HG03521 (cell line): ENCODE results near the gene ITSN2.

Experiments used
- ATAC-seq: cut with Tn5 transposase; IDR thresholded peaks from one replicate; pipeline ENCODE4 v1.9.1; 2021; ENCODE audit warnings: mild to moderate bottlenecking, moderate library complexity; ENCODE audit not compliant: unreplicated experiment

The ITSN2 gene

GRCh38 chr2:24273598-24273997 lies 86.7 kb downstream of the ITSN2 start:
- no peak for ATAC-seq

- no peak for ATAC-seq
These were observed 87.4 kb downstream of the ITSN2 start for GRCh38 chr2:24272907-24273306.

DNA sequence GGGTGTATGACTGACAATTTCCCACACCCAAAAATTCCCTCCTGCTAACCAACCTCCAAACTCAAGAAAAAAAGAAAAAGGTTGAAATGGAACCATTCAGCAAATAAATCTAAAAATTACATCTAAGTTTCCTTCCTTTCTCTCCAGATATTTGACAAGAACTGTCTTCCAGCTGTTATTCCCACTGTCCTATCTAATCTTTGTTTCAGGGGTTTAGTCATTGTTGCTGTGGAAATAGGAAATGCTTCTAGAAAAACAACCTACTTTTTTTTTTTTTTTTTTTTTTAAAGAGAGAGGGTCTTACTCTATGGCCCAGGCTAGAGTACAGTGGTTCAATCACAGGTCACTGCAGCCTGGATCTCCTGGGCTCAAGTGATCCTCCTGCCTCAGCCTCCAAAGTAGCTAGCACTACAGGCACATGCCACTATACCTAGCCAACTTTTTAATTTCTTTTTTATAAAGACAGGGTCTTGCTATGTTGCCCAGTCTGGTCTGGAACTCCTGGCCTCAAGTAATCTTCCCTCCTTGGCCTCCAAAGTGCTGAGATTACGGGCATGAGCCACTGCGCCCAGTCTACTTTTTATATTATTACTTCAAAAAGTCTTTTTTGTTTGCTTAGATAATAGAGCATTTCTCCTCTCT lies 88.1 kb downstream of the ITSN2 start:
- no peak for ATAC-seq

- no peak for ATAC-seq
These were observed 91.1 kb downstream of the ITSN2 start for GRCh38 chr2:24269265-24269664.

- ATAC-seq: no peak
These were observed 95.1 kb downstream of the ITSN2 start for GRCh38 chr2:24265212-24265611.

GRCh38 chr2:24262421-24262970 lies 97.8 kb downstream of the ITSN2 start:
- ATAC-seq: no peak

GRCh38 chr2:24261441-24261840 lies 98.9 kb downstream of the ITSN2 start:
- no peak for ATAC-seq

- ATAC-seq: no peak
These were observed 101.0 kb downstream of the ITSN2 start for GRCh38 chr2:24259316-24259715.

GRCh38 chr2:24258718-24259117 lies 101.6 kb downstream of the ITSN2 start:
- no peak for ATAC-seq

GRCh38 chr2:24253303-24253919 lies 106.9 kb downstream of the ITSN2 start:
- ATAC-seq: no peak

GRCh38 chr2:24247592-24247991 lies 112.7 kb downstream of the ITSN2 start:
- ATAC-seq: no peak

- no peak for ATAC-seq
These were observed 113.2 kb downstream of the ITSN2 start for GRCh38 chr2:24247164-24247563.

GRCh38 chr2:24245986-24246776 lies 114.2 kb downstream of the ITSN2 start:
- no peak for ATAC-seq

GRCh38 chr2:24241528-24241927 lies 118.8 kb downstream of the ITSN2 start:
- no peak for ATAC-seq

DNA sequence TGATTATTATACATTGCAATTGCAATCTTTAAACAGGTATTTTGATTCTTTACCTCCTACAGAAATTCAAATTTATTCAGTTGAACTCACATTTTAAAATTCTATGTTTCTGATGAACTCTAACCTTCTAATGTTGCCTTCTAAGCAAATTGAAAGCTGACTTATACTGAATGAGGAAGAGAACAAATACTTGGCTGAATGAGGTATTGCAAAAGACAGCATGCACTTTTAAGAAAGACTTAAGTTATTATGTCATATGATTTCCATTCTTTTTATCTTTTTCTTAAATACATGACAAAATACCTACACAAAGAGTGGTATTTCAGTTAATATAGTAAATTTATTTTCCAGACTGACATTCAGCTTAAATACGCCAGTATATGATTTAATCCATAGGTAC lies 120.8 kb downstream of the ITSN2 start:
- ATAC-seq: no peak

DNA sequence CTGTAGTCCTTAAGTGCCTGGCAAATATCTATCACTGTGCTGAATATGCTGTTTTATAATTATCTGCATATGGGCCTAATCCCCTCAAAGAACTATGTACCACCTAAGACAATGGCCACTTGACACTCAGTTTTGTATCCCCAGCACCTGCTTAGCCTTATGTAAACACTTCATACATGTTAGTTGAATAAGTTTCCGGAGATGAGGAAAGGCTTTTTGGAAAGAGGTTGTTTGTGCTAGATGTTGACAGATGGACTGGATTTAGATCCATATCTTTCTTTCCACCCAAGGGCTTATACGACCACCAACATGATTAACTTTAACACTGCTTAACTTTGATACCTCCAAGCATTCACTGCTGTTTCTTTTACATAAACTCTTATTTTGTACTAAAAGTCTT lies 122.2 kb downstream of the ITSN2 start:
- ATAC-seq: no peak

- ATAC-seq: no peak
These were observed 123.0 kb downstream of the ITSN2 start for GRCh38 chr2:24237313-24237712.

GRCh38 chr2:24233321-24233720 lies 127.0 kb downstream of the ITSN2 start:
- no peak for ATAC-seq

GRCh38 chr2:24231461-24231881 lies 128.9 kb downstream of the ITSN2 start:
- no peak for ATAC-seq

- ATAC-seq: no peak
These were observed 131.9 kb downstream of the ITSN2 start for GRCh38 chr2:24228470-24228869.

- no peak for ATAC-seq
These were observed 134.7 kb downstream of the ITSN2 start for GRCh38 chr2:24225499-24226242.
